IMR-90 (cell line): ENCODE data around the gene DNAJC25. TPM values are rescaled to one million over a fixed set of nuclear protein-coding genes. Genes with fewer than 3 reads are reported as not detected.

Experiments
- ATAC-seq: fragments of 200-7000 bp; cut with Tn5 transposase; 2 replicates; pipeline ENCODE4 v1.9.1; 2020; ENCODE audit warnings: low read depth, mild to moderate bottlenecking, moderate library complexity
- BruUV-seq: library from RNA; stranded (reverse); fragments of 400-500 nt; replicated peaks from 2 replicates; lab custom pipeline; 2021; lab: Mats Ljungman, UMichigan
- CTCF ChIA-PET: fragments of 300-600 bp; formaldehyde crosslinking; extraction: SDS; loops from one replicate; lab custom pipeline; 2021; ENCODE audit warnings: antibody characterized with exemption; lab: Yijun Ruan, JAX
- POLR2A ChIA-PET: fragments of 300-600 bp; sonication (Branson Sonifier 250); formaldehyde crosslinking; loops from one replicate; lab custom pipeline; 2022; ENCODE audit warnings: antibody characterized with exemption; ENCODE audit not compliant: unreplicated experiment; lab: Charles Lee
- DNase-seq: peaks from one replicate; pipeline ENCODE4 v3.0.0; 2013
- H2AFZ ChIP-seq: replicated peaks from 2 replicates; pipeline ENCODE3; 2013; ENCODE audit warnings: low read length, mild to moderate bottlenecking; ENCODE audit not compliant: poor library complexity
- H2AK5ac ChIP-seq: 2 replicates; pipeline ENCODE4 v1.6.1; 2013; ENCODE audit warnings: low read depth, low read length, inconsistent platforms
- H2AK9ac ChIP-seq: replicated peaks from 2 replicates; pipeline ENCODE3; 2013; ENCODE audit warnings: mild to moderate bottlenecking, low read depth, low read length, moderate library complexity; ENCODE audit not compliant: poor library complexity
- H2BK120ac ChIP-seq: 2 replicates; pipeline ENCODE4 v1.6.1; 2013; ENCODE audit warnings: low read depth, low read length, inconsistent platforms
- H2BK15ac ChIP-seq: 3 replicates; pipeline ENCODE4 v1.6.1; 2013; ENCODE audit warnings: low read depth, low read length, inconsistent platforms
- H2BK20ac ChIP-seq: 2 replicates; pipeline ENCODE4 v1.6.1; 2013; ENCODE audit warnings: low read depth, mild to moderate bottlenecking, inconsistent platforms, low read length, moderate library complexity
- H2BK5ac ChIP-seq: 2 replicates; pipeline ENCODE4 v1.6.1; 2013; ENCODE audit warnings: mild to moderate bottlenecking, low read depth, low read length, inconsistent platforms; ENCODE audit not compliant: poor library complexity, severe bottlenecking
- H3K14ac ChIP-seq: replicated peaks from 2 replicates; pipeline ENCODE4 v1.6.1; 2013; ENCODE audit warnings: low read depth, low read length, inconsistent platforms
- H3K18ac ChIP-seq: 2 replicates; pipeline ENCODE4 v1.6.1; 2013; ENCODE audit warnings: low read depth, low read length, control low read depth
- H3K23ac ChIP-seq: 2 replicates; pipeline ENCODE4 v1.6.1; 2013; ENCODE audit warnings: low read depth, low read length, inconsistent platforms
- H3K27ac ChIP-seq: 2 replicates; pipeline ENCODE4 v1.5.1; 2013; ENCODE audit warnings: mild to moderate bottlenecking, control low read depth, low read length; ENCODE audit not compliant: insufficient read depth
- H3K27me3 ChIP-seq: 2 replicates; pipeline ENCODE4 v1.6.1; 2013; ENCODE audit warnings: low read length; ENCODE audit not compliant: control insufficient read depth, insufficient read depth
- H3K36me3 ChIP-seq: 2 replicates; pipeline ENCODE4 v1.6.1; 2013; ENCODE audit warnings: low read length, mixed read lengths; ENCODE audit not compliant: control insufficient read depth, insufficient read depth
- H3K4ac ChIP-seq: 2 replicates; pipeline ENCODE4 v1.6.1; 2013; ENCODE audit warnings: low read depth, low read length, inconsistent platforms
- H3K4me1 ChIP-seq: 2 replicates; pipeline ENCODE4 v1.6.1; 2013; ENCODE audit warnings: low read length, mixed read lengths; ENCODE audit not compliant: control insufficient read depth, insufficient read depth
- H3K4me2 ChIP-seq: 2 replicates; pipeline ENCODE4 v1.6.1; 2013; ENCODE audit warnings: low read depth, mild to moderate bottlenecking, control low read depth, low read length, moderate library complexity
- H3K4me3 ChIP-seq: 2 replicates; pipeline ENCODE4 v1.5.1; 2013; ENCODE audit warnings: low read depth, mild to moderate bottlenecking, control low read depth, low read length, moderate library complexity; ENCODE audit not compliant: insufficient read depth
- H3K56ac ChIP-seq: 2 replicates; pipeline ENCODE4 v1.6.1; 2013; ENCODE audit warnings: low read length, inconsistent platforms; ENCODE audit not compliant: insufficient read depth; ENCODE audit errors: extremely low read depth
- H3K79me1 ChIP-seq, 2 experiments: 2 replicates each; pipeline ENCODE4 v1.6.1; 2013; ENCODE audit warnings: low read length in 2 of 2, inconsistent platforms in 1 of 2, low read depth in 1 of 2
- H3K9ac ChIP-seq: 2 replicates; pipeline ENCODE4 v1.6.1; 2013; ENCODE audit warnings: low read depth, low read length, control low read depth
- H3K9me1 ChIP-seq: 2 replicates; pipeline ENCODE4 v1.6.1; 2013; ENCODE audit warnings: low read length, inconsistent platforms; ENCODE audit not compliant: insufficient read depth
- H3K9me3 ChIP-seq: 2 replicates; pipeline ENCODE4 v1.6.1; 2013; ENCODE audit warnings: low read length; ENCODE audit not compliant: control insufficient read depth, insufficient read depth
- H4K20me1 ChIP-seq: 2 replicates; pipeline ENCODE4 v1.6.1; 2013; ENCODE audit warnings: low read length, inconsistent platforms; ENCODE audit not compliant: insufficient read depth
- H4K5ac ChIP-seq: 2 replicates; pipeline ENCODE4 v1.6.1; 2013; ENCODE audit warnings: mild to moderate bottlenecking, low read depth, low read length, control low read depth
- H4K8ac ChIP-seq, 2 experiments: 2 replicates each; pipeline ENCODE4 v1.6.1; 2013; ENCODE audit warnings: low read depth in 2 of 2, low read length in 2 of 2, control low read depth in 1 of 2, inconsistent platforms in 1 of 2
- H4K91ac ChIP-seq: 2 replicates; pipeline ENCODE4 v1.6.1; 2013; ENCODE audit warnings: low read depth, low read length, inconsistent platforms; ENCODE audit not compliant: insufficient read depth
- BHLHE40 ChIP-seq: fragments of 150-350 bp; IDR thresholded peaks from 2 replicates; pipeline ENCODE4 v1.6.1; 2016; ENCODE audit warnings: mild to moderate bottlenecking, low read depth, low read length
- CEBPB ChIP-seq: IDR thresholded peaks from 2 replicates; pipeline ENCODE4 v1.6.1; 2012; ENCODE audit warnings: low read depth, low read length, improper control_type of control experiment
- CHD1 ChIP-seq: IDR thresholded peaks from 2 replicates; pipeline ENCODE4 v1.6.1; 2012; ENCODE audit warnings: low read depth, low read length, improper control_type of control experiment
- CTCF ChIP-seq: conservative IDR thresholded peaks from 2 replicates; pipeline ENCODE4 v1.5.1; 2012; ENCODE audit warnings: mild to moderate bottlenecking, low read depth, low read length, improper control_type of control experiment
- FOS ChIP-seq: fragments of 150-350 bp; IDR thresholded peaks from 2 replicates; pipeline ENCODE4 v1.6.1; 2016; ENCODE audit warnings: low read depth, low read length
- MAFK ChIP-seq: IDR thresholded peaks from 2 replicates; pipeline ENCODE4 v1.6.1; 2012; ENCODE audit warnings: low read depth, low read length, improper control_type of control experiment
- MXI1 ChIP-seq: IDR thresholded peaks from 2 replicates; pipeline ENCODE4 v1.6.1; 2012; ENCODE audit warnings: low read depth, mild to moderate bottlenecking, low read length, moderate library complexity, borderline replicate concordance
- SMC3 ChIP-seq: fragments of 150-350 bp; IDR thresholded peaks from 2 replicates; pipeline ENCODE4 v1.6.1; 2016; ENCODE audit warnings: low read depth, mild to moderate bottlenecking, antibody characterized with exemption, low read length, moderate library complexity
- WGBS, 2 experiments: methylation state at CpG; one replicate each; pipeline versions ENCODE4 v1.1.5 to v1.1.7; 2013; ENCODE audit warnings: missing lambda C conversion rate in 2 of 2; ENCODE audit not compliant: insufficient read length in 1 of 2; ENCODE audit errors: extremely low coverage in 2 of 2; 5-methylcytosine and 5-hydroxymethylcytosine counted together
- dilution Hi-C: fragments of 300-500 bp; cut with HindIII; formaldehyde crosslinking; loops from one replicate; pipeline ENCODE4 v1.14.3; 2018; ENCODE audit warnings: low sequenced_read_pairs; ENCODE audit not compliant: unreplicated experiment
- in situ Hi-C: fragments of 300-500 bp; cut with MboI; formaldehyde crosslinking; loops from 3 replicates; pipeline ENCODE4 v1.14.3; 2019; ENCODE audit warnings: low sequenced_read_pairs, inconsistent platforms, mixed read lengths
- intact Hi-C: fragments of 100-400 bp; cut with micrococcal nuclease; formaldehyde crosslinking; loops from 2 replicates; pipeline ENCODE4 v1.10.0; 2022
- polyA plus RNA-seq, 3 experiments: library from polyadenylated mRNA; depleted of rRNA; stranded (reverse); fragments of >200 nt; gene quantifications; 2 replicates each; pipeline ENCODE4 v1.2.3, GENCODE V29; 2012; ENCODE audit warnings: low replicate concordance in 1 of 3
- total RNA-seq: library from RNA; depleted of rRNA; stranded (reverse); fragments of >200 nt; gene quantifications from 2 replicates; pipeline ENCODE4 v1.2.3, GENCODE V29; 2012
- TF ChIP-seq, protein P1 (sequence below): fragments of 150-350 bp; IDR thresholded peaks from 2 replicates; pipeline ENCODE4 v1.6.1; 2017; ENCODE audit warnings: mild to moderate bottlenecking, antibody characterized with exemption, low read length, low read depth

The DNAJC25 gene
- total and polyA plus RNA-seq, 2 of the 4 experiments (the other 2 are of a cell fraction): 3.2 to 6.6 TPM

GRCh38 chr9:111610149-111610548 is 21.0 kb upstream of the DNAJC25 start:
- no peak overlapping the region for H4K91ac ChIP-seq
- no peak overlapping the region for H4K5ac ChIP-seq
- H2AK9ac ChIP-seq: no peak overlapping the region
- no peak overlapping the region for H3K18ac ChIP-seq
- intact Hi-C loops: no loop called here
- H3K36me3 ChIP-seq: no peaks in the 10 kb centered on the region
- H3K23ac ChIP-seq: no peak overlapping the region
- in situ Hi-C loops: no loop called here
- no peak overlapping the region for H3K4ac ChIP-seq
- no peak for TF ChIP-seq FOS
- TF ChIP-seq, protein P1, sequence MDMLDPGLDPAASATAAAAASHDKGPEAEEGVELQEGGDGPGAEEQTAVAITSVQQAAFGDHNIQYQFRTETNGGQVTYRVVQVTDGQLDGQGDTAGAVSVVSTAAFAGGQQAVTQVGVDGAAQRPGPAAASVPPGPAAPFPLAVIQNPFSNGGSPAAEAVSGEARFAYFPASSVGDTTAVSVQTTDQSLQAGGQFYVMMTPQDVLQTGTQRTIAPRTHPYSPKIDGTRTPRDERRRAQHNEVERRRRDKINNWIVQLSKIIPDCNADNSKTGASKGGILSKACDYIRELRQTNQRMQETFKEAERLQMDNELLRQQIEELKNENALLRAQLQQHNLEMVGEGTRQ: no peak
- TF ChIP-seq CTCF: no peak
- no peak for TF ChIP-seq BHLHE40
- TF ChIP-seq SMC3: no peak
- no peak for TF ChIP-seq CHD1
- TF ChIP-seq MXI1: no peak
- no peak for TF ChIP-seq CEBPB
- no peak for TF ChIP-seq MAFK
- no peak overlapping the region for H3K27ac ChIP-seq
- H3K4me2 ChIP-seq: no peak overlapping the region
- H2BK15ac ChIP-seq: no peak overlapping the region
- no peak overlapping the region for H2AK5ac ChIP-seq
- ATAC-seq (no peak), DNase-seq (no peak)
- no peak overlapping the region for H3K9ac ChIP-seq
- 51% methylated on average over 3 of the region's 5 CpGs; no CpG with 5 or more reads in 1 of the 2 experiments for WGBS, 2 experiments
- CTCF ChIA-PET: interaction anchor here (1.1 kb wide), 1 partner anchor 12 kb away, joined by 4 read pairs; no protein-coding TSS in a partner anchor
- no peaks in the 10 kb centered on the region for H3K4me1 ChIP-seq
- no peak overlapping the region for H2BK120ac ChIP-seq
- no peaks in the 10 kb centered on the region for H4K20me1 ChIP-seq
- dilution Hi-C loops: no loop called here
- no peaks in the 10 kb centered on the region for H3K9me3 ChIP-seq
- no peak overlapping the region for H3K14ac ChIP-seq
- no peak overlapping the region for H2BK20ac ChIP-seq
- no peak overlapping the region for H2BK5ac ChIP-seq
- H3K9me1 ChIP-seq: no peaks in the 10 kb centered on the region
- no peak overlapping the region for H2AFZ ChIP-seq
- peaks cover 31% of the 10 kb centered on the region for H3K27me3 ChIP-seq
- no TSS peak for BruUV-seq
- no peaks in the 10 kb centered on the region for H3K79me1 ChIP-seq
- POLR2A ChIA-PET: no interaction called here
- no peak overlapping the region for H3K4me3 ChIP-seq
- H3K56ac ChIP-seq: no peak overlapping the region
- H4K8ac ChIP-seq: no peak overlapping the region
